Epithelial cell of esophagus (primary cell): ENCODE measurements around the gene SOHLH1.

ENCODE experiments used
- DNase-seq: peaks from one replicate; pipeline ENCODE4 v3.0.0; 2010; ENCODE audit warnings: low read depth
- H3K4me3 ChIP-seq: 2 replicates; pipeline ENCODE4 v1.5.1; 2011; ENCODE audit warnings: mild to moderate bottlenecking, low read length, control low read depth
- CTCF ChIP-seq: IDR thresholded peaks from 2 replicates; pipeline ENCODE4 v1.5.1; 2011; ENCODE audit warnings: low read depth, mild to moderate bottlenecking, low read length, control low read depth, inconsistent platforms; ENCODE audit not compliant: insufficient read depth; ENCODE audit errors: missing control alignments

SOHLH1 gene

DNA sequence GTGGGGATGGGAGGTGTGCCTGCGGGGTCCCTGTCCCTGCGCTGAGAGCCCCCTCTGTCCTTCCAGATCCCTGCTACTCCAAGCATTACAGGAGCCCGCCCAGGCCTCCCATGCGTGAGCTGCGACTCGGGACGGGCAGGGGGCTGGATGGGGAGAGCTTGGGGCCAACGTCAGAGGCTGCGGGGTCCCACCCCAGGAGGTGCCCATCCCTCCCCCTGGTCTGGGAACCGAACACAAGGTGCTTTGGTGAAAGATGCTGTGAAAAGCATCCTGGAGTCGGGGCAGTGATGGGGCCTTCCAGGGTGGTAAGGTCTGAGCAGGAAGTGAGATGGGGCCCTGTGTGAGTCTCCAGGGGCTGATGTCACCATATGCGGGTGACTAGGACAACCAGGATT lies 33.5 kb downstream of the SOHLH1 start:
- TF ChIP-seq CTCF = no peak
- H3K4me3 ChIP-seq = no peak overlapping the region
- DNase-seq = no peak

GRCh38 chr9:135664801-135665794 lies 34.2 kb downstream of the SOHLH1 start:
- no peak overlapping the region for H3K4me3 ChIP-seq
- no peak for TF ChIP-seq CTCF
- DNase-seq = no peak

DNA sequence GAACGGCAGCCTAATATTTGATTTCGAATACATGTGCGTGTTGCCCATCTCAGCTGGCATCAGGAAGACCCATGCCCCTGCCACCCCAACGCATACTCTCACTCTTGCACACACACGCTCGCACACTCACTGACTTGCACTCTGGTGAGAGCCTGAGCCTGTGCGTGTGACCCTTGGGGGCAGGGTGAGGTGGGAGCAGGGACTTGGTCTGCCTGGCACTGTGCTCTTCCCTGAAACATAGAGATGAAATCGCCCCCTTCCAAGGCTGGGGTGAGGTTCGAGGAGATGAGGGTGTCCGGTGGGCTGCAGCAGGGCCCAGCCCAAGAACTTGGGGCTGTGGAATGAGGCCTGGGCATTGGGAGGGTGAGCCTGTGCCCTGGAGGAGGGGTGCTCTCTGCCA lies 35.0 kb downstream of the SOHLH1 start:
- no peak for DNase-seq
- no peak for TF ChIP-seq CTCF
- H3K4me3 ChIP-seq = no peak overlapping the region

DNA sequence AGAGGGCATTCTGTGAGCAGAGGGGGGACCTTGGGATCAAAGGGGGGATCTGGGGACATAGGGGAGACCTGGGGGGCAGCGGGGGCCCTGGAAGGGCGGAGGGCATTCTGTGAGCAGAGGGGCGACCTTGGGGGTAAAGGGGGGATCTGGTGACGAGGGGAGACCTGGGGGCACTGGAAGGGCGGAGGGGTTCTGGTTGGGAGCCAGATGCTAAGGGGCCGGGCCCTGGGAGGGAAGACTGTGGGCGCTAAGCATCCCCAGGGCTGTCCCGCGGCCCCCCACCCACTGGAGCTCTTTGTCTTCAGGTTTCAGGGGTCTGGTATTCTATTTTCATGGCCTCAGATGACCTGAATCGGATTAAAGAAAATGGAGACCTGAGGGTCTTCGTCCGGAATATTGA lies 35.4 kb downstream of the SOHLH1 start:
- DNase-seq = no peak
- no peak for TF ChIP-seq CTCF
- H3K4me3 ChIP-seq = no peak overlapping the region

- no peak for TF ChIP-seq CTCF
- no peak overlapping the region for H3K4me3 ChIP-seq
- no peak for DNase-seq
Measured at GRCh38 chr9:135663451-135663770, 35.9 kb downstream of the SOHLH1 start.

- no peak for DNase-seq
- H3K4me3 ChIP-seq = no peak within 1 kb of the TSS
- no peak for TF ChIP-seq CTCF
Measured at GRCh38 chr9:135662758-135663450, 36.4 kb downstream of the SOHLH1 start, which contains the start of gene LCN9. Gene LCN9 (plus strand): TSS chr9:135663309. CDS start chr9:135663322, 13 bp downstream.
